Subcutaneous adipose tissue (tissue), 4 donors: Measurements from ENCODE around the gene ZNF787. TPM values are rescaled to one million over a fixed set of nuclear protein-coding genes. Genes with fewer than 3 reads are reported as not detected.

Experiments used
- total RNA-seq, 4 donors: library from RNA; depleted of rRNA; stranded (reverse); fragments of >200 nt; gene quantifications; one replicate each; pipeline ENCODE4 v1.1.0, GENCODE V29; 2016
- TF ChIP-seq, protein P1 (sequence below): fragments of 450-650 bp; IDR thresholded peaks from one replicate; pipeline ENCODE4 v1.5.1; 2016; ENCODE audit warnings: low read depth, mild to moderate bottlenecking, control low read depth, antibody characterized with exemption, moderate library complexity

The ZNF787 gene
- total RNA-seq, 4 donors from 2014 or later = 3.6 to 11.7 (median 5.7) TPM

DNA sequence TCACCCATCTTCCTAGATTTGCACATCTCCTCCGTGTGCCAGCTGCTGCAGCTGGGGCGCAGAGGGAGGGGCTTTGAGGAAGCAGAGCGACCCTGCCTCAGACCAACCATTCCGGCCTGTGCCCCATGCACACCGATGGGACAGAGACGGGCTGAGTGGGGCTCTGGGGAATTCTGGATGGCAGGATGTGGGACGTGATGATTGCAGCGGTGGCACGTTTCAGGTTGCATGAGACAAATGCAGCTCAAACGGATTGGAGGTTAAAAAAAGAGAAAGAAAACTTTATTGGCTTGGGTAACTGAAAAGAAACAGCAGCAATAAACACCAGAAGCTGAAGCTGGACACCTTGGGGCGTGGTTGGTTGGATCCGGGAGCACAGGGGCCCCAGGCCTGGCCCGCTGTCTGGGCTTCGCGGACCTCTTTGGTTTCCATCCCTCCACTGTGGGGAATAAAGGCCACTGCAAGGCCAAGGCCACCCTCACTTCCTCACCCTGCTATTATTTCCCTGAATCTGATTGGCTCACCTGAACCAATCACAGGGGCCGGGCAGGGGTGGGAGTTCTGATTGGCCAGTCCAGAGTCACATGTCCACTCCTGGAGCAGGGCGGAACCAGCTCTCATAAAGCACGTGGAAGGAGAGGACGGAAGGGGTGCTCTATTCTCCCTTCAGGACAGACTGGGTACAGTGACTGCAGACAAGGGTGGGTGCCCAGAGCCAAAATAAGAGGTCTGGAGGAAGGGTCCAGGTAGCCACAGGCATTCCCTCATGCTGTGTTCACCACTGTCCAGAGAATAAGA, 6.1 kb upstream of the ZNF787 start:
- TF ChIP-seq, protein P1, sequence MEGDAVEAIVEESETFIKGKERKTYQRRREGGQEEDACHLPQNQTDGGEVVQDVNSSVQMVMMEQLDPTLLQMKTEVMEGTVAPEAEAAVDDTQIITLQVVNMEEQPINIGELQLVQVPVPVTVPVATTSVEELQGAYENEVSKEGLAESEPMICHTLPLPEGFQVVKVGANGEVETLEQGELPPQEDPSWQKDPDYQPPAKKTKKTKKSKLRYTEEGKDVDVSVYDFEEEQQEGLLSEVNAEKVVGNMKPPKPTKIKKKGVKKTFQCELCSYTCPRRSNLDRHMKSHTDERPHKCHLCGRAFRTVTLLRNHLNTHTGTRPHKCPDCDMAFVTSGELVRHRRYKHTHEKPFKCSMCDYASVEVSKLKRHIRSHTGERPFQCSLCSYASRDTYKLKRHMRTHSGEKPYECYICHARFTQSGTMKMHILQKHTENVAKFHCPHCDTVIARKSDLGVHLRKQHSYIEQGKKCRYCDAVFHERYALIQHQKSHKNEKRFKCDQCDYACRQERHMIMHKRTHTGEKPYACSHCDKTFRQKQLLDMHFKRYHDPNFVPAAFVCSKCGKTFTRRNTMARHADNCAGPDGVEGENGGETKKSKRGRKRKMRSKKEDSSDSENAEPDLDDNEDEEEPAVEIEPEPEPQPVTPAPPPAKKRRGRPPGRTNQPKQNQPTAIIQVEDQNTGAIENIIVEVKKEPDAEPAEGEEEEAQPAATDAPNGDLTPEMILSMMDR = no peak

DNA sequence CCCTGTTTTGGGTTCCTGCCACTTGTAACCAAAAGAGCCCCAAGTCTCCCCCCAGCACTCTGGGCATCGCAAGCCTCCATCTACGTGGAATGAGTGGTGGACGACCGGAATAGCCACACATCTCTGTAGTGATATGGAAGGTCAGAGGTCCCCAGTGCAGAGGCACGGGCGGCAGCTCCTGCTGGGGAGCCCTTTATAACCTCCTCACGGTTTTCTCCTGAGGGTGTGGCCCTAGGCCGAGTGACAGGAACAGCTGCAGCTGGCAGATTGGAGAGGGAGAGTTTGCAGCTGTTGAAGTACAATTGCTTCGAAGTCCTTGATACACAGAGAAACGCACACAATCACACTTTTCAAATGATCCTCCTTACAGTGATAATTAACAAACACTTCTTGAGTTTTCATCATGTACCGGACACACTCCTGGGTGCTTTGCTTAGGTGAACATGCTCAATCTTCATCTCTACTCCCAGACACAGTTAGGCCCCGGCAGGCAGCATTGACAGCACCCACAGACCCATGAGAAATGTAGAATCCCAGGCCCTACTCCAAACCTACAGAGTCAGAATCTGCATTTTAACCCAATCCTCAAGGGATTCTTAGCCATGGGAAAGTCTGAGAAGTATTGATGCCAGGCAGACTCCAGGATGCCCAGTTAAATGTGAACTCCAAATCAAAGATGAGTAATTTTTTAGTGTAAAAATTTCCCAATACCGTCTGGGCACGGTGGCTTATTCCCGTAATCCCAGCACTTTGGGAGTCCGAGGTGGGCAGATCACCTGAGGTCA, 4.9 kb upstream of the ZNF787 start:
- TF ChIP-seq, protein P1 = no peak

DNA sequence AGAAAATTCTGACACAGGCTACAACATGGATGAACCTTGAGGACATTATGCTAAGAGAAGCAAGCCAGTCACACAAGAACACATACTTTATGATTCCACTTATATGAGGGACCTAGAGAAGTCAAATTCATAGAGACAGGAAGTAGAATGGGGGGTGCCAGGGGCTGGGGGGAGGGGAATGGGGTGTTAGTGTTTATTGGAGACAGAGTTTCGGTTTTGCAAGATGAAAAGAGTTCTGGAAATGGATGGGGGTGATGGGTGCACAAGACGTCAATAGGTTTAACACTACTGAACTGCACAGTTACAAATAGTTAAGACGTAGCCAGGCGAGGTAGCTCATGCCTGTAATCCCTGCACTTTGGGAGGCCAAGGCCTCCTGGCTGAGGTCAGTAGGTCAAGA, 3.5 kb upstream of the ZNF787 start:
- TF ChIP-seq, protein P1 = no peak

DNA sequence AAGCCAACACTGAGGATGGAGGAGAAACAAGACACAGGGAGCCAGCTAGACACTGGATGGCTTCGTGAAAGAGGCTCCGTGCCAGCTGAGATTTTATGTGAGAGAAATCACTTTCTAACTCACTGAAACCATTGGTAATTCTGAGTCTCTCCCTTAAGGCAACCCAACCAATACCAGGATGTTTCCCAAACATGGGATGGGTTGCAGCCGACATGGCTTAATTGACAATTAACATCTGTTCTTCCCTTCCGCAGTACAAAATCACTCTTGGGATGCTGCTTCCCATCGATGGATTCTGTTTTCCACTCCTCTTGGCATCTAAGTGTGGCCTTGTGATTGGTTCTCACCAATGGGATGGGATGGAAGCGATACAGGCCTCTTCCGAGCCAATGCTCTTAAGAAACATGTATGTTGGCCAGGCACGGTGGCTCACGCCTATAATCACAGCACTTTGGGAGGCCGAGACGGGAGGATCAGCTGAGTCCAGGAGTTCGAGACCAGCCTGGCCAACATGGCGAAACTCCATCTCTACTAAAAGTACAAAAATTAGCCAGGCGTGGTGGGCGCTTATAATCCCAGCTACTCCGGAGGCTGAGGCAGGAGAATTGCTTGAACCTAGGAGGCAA, 2.3 kb upstream of the ZNF787 start:
- TF ChIP-seq, protein P1 = no peak

DNA sequence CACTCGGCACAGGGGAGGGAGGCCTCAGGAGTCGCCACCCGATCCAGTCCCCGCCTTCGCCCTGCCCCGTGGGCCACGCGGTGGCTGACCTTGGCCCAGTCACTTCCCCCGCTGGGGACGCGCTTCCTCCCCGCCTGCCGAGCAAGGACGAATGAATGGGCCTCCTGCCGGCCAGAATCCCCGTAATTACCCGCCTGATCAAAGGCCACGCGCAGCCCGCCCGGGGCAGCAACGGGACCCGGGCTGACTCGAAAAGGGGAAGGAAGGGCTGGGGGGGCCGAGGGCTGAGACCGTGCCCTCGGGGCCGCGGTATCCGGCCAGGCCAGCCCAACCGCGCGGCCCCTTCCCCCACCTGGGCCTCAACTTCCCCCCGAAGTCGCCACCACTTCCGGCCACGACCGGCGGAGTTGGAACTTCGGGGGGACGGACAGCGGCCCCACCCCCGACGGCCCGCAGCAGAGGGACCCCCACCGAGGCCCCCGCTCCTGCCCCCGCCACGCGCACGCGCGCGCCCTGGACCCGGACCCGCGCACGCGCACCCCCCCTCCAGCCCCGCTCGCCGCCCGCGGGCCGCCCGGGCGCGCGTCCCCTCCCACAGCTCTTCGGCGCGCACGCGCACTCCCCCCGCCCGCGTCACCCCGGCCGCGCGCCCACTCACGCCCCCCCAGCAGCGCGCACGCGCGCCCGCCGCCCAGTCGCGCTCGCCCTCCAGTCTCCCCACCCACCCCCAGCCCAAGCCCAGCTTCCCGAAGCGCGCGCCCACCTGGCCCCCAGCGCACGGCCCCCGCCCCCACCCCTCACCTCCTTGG, 520 bp downstream of the ZNF787 start:
- TF ChIP-seq, protein P1 = no peak

DNA sequence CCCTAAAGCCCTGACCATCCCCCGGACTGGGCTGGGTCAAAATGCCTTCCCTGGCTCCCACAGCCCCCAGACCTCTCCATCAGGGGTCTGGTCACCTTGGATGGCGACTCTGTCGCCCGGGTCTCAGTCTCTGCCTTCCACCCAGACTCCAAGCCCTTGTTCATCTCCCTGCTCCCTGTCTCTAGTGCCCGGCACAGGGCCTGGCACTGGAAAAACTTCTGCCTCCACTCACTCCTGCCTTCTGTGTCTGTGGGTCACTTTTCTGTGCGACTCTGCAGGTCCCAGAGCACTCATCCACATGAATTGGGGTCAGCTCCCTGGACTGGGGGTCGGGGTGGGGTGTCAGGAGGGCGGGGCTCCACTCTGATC, 1.1 kb downstream of the ZNF787 start:
- TF ChIP-seq, protein P1 = no peak
